NOMO-1 (cell line): ENCODE data around the gene LSR.

ENCODE experiments used
- DNase-seq, 2 experiments: peaks; one replicate each; lab custom pipeline; 2025; ENCODE audit not compliant: unreplicated experiment in 2 of 2; lab: John Stamatoyannopoulos, UW

The LSR gene

DNA sequence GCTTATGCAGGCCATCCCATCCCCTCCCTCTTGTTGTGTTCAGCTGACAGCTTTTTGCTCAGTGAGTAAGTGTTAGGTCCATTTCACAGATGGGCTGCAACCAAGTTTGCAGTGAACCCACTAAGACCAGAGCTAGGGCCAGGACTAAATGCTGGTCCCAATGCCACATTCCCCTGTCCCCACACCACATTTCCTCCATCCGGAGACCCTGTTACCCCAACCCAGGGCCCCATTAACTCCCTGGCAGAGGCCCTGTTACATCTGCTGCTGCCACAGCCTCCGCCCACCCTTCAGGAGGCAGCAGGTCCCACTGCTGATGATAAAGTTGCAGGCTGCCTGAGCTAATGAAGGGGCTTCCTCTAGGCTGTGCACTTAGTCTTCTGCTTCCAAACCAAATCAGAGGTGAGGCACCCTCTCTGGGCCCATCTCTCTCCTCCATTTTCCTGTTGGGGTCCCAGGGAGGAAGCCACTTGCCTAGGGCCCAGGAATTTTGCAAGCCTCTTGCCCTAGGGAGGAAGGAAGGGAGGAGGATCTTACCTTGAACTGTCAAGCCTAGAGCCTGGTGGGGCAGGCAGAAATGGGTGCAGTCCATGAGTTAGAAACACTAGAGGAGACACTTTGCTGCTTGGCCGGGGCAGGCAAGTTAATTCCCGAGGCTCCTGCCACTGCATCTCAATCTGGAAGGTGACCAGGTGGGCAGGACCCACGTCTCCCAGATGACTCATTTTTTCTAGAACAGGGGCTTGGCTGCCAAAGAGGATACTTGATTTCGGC, 16.5 kb downstream of the LSR start:
- DNase-seq, result no peak

DNA sequence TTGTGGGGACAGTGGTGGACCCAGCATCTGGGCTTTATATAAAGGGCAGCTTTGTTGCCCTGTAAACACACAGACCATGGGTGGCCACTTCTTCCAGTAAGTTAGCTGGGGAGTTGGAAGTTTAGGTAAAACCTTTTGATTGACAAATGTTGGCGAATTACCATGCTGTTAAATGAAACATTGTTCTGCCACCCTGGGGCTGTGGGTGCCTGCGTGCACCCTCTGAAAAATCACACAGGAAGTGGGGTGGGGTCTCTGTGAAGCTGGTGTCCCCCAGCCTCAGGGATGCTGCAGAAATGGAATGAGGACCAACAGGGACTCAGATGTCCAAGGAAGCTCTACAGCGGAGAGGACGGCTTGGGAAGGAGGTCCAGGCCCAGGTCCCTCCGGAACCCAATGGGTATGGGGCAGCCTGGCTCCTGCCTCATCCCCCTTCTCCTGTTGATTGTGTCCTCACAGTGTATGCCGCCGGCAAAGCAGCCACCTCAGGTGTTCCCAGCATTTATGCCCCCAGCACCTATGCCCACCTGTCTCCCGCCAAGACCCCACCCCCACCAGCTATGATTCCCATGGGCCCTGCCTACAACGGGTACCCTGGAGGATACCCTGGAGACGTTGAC, 17.2 kb downstream of the LSR start:
- DNase-seq, result no peak

DNA sequence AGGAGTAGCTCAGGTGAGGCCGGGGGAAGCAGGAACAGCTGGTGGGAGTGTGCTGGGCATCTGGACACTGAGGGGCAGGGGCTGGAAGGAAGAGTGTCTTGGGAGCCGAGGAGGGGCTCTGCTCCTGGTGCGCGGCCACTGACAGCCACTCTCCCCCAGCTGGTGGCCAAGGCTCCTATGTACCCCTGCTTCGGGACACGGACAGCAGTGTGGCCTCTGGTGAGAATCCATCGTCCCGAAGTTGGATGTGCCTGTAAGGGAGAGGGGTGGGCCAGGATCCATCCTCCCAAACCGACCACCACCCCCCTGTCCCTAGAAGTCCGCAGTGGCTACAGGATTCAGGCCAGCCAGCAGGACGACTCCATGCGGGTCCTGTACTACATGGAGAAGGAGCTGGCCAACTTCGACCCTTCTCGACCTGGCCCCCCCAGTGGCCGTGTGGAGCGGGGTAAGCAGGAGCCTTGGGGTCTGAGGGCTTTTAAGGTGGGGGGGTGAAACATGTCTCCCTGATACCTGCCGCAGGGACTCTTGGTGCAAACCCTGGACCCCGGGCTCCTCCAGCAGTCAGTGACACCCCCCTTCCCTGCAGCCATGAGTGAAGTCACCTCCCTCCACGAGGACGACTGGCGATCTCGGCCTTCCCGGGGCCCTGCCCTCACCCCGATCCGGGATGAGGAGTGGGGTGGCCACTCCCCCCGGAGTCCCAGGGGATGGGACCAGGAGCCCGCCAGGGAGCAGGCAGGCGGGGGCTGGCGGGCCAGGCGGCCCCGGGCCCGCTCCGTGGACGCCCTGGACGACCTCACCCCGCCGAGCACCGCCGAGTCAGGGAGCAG, 17.9 kb downstream of the LSR start:
- DNase-seq, result no peak

DNA sequence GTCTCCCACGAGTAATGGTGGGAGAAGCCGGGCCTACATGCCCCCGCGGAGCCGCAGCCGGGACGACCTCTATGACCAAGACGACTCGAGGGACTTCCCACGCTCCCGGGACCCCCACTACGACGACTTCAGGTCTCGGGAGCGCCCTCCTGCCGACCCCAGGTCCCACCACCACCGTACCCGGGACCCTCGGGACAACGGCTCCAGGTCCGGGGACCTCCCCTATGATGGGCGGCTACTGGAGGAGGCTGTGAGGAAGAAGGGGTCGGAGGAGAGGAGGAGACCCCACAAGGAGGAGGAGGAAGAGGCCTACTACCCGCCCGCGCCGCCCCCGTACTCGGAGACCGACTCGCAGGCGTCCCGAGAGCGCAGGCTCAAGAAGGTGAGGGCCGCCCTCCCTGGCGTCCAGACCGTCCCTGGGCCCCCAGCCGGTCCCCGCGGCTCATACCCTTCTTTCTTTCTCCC, 18.6 kb downstream of the LSR start:
- peak in 1 of 2 experiments; percentile 19 for DNase-seq

DNA sequence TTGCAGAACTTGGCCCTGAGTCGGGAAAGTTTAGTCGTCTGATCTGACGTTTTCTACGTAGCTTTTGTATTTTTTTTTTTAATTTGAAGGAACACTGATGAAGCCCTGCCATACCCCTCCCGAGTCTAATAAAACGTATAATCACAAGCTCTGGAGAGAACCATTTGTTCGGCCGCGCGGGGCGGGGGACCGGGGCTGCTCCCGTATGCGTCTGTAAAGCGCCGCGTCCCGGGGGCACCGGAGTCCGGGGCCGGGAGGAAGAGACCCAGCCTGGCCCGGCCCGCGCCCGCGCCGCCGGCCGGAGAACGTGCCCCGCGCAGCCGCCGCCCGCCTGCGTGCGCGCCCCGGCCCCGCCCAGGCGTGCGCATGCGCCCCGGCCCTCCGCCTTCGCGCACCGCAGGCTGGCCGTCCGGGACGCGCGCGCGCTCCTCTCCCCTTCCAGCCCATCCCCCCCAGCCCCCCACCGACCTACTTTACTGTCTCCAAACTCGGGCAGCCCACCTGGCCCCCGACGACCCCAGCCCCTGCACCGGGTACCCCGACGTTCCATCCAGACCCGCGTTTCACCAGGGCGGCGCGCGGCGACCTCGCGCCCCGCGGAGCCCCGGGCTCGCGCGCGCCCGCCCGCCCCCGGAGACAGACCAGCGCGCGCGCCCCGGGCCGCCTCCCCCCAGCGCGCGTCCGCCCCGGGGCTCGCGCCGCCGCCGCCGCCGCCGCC, 19.2 kb downstream of the LSR start:
- peak; percentile 36 to 66 for DNase-seq

DNA sequence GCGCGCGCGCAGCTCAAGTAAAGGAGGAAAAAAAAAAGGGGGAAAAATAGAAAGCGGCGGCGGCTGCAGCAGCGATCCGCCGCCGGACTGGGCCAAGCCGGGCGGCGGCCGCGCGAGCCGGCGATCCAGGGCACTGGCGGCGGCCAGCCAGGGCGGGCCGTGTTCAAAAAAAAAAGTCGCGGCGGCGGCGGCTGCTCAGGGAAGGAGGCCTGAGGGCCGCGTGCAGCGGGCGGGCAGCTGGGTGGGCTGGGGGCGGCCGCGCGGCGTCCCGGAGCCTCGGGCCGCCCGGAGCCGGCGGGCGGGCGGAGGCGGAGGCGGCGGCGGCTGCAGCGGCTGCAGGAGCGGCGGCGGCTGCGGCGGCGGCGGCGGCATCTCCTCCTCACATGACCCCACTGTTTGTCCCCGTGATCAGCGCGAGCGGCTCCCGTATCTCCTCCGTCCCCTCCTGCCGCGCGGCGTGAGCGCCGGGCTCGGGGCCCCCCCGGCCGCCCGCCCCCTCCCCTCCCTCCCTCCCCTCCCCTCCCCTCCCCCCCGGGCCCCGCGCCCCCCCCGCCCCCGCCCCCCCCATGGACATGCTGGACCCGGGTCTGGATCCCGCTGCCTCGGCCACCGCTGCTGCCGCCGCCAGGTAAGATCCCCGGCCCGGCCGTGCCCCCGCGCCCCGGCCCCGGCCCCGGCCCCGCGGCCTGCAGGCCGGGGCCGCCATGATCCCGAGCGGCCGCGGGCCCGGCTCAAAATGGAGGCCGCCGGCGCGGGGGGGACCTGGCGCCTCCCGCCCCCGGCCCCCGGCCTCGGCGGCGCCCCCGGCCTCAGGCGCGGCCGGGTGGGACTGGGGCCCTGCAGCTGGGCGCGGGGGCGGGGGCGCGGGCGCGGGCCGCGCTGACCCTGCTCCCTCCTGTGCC, 20.0 kb downstream of the LSR start, which contains the start of gene USF2:
USF2 (plus strand) TSS at position 427 of the 902 bp plus-strand sequence; CDS start at position 567, 140 bp downstream.
- peak; percentile 16 to 56 for DNase-seq

DNA sequence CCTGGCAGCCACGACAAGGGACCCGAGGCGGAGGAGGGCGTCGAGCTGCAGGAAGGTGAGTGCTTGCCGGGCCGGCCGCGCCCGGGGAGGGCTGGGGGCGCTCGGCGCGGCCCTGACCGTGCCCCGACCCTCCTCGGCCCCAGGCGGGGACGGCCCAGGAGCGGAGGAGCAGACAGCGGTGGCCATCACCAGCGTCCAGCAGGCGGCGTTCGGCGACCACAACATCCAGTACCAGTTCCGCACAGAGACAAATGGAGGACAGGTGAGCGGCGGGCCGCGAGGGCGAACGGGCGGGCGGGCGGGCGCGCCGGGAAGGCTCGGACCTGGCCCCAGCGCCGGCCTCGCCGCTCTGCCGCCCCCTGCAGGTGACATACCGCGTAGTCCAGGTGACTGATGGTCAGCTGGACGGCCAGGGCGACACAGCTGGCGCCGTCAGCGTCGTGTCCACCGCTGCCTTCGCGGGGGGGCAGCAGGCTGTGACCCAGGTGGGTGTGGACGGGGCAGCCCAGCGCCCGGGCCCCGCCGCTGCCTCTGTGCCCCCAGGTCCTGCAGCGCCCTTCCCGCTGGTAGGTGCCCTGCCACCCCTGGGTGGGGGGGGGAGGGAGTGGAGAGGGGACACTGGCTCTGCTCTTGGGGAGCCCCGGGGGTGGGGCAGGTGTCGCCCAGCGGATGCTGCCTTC, 20.8 kb downstream of the LSR start:
- DNase-seq, result peak; percentile 71 to 92

DNA sequence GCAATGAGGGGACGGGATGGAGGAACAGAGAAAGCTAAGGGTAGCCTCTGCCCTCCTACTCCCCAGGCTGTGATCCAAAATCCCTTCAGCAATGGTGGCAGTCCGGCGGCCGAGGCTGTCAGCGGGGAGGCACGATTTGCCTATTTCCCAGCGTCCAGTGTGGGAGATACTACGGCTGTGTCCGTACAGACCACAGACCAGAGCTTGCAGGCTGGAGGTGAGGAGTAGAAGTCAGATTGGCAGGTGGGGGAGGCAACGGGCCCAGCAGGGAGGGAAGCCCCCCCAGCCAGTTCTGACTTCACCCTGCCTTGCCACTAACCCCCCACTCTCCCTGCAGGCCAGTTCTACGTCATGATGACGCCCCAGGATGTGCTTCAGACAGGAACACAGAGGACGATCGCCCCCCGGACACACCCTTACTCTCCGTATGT, 21.6 kb downstream of the LSR start:
- no peak for DNase-seq

DNA sequence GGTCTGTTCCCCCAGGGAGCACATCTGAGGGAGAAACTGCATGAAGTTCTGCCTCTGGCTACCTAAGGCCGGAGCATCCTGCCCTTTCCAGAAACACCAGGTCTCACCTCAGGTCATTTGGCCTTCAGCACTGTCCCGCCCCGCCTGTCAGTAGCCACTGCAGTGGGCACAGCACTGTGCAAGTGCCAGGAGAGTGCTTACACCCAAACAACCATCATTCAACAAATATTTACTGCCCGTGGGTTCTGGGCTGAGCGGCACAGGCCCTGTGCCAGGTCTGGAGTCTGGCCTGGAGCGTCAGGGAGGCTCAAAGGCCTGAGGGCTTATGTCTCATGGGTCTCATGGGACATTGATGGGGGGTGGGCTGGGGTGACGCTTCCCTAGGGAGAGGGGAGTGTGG, 22.7 kb downstream of the LSR start:
- DNase-seq, result no peak

DNA sequence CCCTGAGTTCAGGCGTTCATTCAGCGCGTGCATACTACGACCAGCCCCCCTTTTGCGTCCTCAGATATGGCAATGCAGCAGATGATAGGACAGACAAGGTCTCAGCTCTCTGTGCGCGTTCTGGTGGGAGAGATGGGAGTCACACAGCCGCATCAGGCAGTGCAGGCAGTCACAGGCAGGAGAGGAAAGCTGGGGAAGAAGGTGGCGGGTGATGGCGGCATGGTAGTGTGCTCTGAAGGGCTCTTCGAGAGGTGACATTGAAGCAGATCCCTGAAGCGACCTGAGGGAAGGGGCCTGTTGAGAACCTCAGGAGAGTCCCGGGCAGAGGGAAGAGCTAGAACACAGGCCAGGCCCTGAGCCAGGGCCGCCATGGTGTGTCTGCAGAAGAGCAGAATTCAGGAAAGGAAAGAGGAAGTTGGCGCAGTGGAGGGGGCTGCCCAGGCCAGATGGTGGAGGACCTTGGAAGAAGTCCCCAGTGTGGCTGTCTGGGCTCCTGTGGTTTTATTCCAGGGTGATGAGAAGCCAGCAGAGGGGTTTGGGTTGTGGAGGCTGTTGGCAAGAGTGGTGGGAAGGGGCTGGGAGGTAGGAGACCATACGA, 23.4 kb downstream of the LSR start:
- DNase-seq, result peak; percentile 52 to 53

DNA sequence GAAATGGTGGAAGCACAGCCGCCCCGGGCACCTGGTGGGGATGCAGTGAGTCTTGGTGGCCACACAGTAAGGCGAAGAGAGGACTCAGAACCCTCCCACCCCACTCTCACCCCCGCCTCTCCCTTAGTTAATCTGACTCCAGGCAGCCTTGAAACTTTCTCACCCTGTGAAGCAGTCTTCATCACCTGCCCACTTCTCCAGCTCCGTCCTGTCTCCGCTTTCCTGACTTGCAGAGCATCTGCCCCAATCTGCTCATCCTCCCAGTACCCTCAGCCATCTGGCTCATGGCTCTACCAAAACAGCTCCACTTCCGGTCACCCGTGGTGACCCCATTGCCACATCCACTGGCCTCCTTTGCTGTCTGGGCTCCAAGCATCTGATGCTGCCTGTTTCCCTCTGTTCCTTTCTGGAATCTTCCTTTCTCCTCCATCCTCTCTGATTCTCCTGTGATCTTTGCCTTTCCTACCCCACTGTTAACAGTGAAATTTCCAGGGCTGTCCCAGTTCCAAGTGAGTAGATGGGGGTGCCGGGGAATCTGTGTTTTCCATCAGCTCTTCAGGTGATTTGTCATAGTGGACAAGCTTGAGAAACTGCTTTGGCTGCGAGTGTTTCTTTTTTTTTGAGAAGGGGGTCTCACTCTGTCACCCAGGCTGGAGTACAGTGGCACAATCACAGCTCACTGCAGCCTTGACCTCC, 24.3 kb downstream of the LSR start:
- DNase-seq, result no peak

DNA sequence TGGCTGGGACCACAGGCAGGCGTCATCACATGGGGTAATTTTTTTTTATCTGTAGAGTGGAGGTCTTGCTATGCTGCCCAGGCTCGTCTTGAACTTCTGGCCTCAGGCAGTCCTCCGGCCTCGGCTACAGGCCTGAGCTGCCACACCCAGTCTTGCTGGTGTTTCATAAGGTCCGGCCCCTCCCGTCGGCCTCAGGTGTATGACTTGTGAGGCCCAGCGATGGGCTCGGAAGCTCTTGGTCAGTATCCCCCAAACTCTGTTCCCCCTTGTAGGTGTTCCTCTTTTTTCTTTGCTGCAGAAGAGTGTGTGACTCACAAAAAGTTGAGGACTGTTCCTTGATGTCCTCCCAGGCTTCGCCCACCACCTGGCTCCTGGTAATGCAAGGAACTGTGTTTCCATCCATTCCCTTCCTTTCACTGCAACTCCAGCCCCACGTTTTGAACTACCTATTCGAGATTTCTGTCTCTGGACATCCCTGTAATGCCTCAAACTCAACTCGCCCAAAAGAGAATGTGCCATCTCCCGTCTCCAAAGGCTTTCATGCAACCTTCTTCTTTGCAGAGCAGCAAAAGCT, 25.0 kb downstream of the LSR start:
- DNase-seq, result no peak

DNA sequence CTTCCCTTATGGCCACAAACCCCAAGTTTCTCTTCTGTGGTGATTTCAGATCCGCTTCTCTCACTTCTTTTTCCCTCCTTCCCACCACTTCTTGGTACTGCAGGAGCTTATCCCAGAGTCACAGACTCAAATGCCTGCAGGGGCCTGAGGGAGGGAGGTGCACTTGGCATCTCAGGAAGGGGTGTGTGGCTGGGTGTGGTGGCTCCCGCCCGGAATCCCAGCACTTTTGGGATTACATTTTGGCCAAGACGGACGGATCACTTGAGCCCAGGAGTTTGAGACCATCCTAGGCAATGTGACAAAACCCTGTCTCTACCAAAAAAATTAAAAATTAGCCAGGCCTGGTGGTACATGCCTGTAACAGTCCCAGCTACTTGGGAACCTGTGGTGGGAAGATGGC, 25.5 kb downstream of the LSR start:
- no peak for DNase-seq

DNA sequence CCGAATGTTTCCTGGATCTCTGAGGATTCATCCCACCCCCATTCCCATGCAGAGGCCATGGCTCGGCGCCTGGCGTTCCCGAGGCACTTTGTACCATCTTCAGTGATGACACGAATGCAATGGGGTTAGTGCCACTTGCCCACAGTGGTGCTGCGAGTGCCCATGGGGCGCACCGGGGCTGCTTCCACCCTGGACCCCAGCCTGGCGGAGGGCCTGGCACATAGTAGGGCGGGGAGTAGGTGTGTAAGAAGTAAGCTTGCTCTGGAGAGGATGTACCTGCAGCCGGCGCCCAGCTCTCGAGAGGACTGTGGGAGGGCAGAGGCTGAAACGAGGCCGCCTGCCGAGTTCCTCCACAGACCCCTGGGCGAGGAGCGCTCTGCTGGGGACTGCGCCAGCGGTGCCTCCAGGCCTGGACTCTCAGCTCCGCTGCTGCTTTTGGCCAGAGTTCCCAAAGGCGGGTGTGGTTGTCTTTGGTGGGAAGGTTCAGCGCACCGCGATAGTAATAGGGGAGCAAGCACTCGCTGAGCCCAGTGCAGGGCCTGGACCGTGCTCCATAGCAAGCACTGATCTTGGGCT, 28.0 kb downstream of the LSR start:
- no peak for DNase-seq

DNA sequence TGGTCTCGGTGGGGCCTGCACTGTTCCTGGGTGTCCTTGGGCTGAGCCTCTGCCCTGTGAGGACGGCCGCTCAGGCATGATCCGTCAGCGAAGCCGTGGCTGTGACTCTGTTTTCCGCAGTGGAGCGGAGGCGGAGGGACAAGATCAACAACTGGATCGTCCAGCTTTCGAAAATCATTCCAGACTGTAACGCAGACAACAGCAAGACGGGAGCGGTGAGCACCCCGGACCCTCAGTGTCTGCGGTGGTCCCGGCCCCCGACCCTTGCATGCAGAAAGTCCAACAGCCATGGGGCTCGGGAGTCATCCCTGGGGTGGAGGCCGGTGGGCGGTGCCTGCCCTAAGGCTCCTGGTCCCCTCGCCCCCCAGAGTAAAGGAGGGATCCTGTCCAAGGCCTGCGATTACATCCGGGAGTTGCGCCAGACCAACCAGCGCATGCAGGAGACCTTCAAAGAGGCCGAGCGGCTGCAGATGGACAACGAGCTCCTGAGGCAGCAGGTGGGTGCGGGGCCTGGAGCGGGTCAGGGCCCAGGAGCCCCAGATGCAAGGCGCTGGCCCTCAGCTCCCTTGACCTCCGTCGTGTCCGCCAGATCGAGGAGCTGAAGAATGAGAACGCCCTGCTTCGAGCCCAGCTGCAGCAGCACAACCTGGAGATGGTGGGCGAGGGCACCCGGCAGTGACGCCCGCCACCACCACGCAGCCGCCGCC, 29.9 kb downstream of the LSR start:
- DNase-seq, result no peak

DNA sequence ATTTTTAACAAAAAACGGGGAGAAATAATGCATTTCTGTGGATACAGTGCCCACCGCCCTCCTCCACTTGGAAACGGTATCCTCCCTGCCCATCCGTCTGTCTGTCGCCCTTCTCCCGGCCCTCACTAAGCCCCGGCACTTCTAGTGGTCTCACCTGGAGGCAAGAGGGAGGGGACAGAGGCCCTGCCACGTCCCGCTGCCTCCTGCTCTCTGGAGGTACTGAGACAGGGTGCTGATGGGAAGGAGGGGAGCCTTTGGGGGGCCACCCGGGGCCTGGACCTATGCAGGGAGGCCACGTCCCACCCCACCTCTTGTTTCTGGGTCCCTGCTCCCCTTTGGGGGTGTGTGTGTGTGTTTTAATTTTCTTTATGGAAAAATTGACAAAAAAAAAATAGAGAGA, 30.6 kb downstream of the LSR start:
- DNase-seq, result no peak
